GM19372 (cell line): ENCODE results near the gene PRRT1B.

ENCODE experiments used
- ATAC-seq: cut with Tn5 transposase; IDR thresholded peaks from one replicate; pipeline ENCODE4 v1.9.1; 2021; ENCODE audit warnings: mild to moderate bottlenecking, low read depth, moderate library complexity; ENCODE audit not compliant: unreplicated experiment

PRRT1B gene

DNA sequence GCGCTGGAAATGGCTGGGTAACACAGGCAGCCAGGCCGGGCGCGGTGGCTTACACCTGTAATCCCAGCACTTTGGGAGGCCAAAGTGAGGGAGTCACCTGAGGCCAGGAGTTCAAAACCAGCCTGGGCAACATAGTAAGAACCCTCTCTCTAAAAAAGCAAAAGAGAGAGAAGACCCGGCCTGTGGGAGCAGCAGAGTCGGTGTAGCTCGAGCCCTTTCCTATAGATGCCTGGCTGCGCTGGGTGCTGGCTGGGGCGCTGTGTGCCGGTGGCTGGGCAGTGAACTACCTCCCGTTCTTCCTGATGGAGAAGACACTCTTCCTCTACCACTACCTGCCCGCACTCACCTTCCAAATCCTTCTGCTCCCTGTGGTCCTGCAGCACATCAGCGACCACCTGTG lies 23.5 kb upstream of the PRRT1B start:
- ATAC-seq = no peak

DNA sequence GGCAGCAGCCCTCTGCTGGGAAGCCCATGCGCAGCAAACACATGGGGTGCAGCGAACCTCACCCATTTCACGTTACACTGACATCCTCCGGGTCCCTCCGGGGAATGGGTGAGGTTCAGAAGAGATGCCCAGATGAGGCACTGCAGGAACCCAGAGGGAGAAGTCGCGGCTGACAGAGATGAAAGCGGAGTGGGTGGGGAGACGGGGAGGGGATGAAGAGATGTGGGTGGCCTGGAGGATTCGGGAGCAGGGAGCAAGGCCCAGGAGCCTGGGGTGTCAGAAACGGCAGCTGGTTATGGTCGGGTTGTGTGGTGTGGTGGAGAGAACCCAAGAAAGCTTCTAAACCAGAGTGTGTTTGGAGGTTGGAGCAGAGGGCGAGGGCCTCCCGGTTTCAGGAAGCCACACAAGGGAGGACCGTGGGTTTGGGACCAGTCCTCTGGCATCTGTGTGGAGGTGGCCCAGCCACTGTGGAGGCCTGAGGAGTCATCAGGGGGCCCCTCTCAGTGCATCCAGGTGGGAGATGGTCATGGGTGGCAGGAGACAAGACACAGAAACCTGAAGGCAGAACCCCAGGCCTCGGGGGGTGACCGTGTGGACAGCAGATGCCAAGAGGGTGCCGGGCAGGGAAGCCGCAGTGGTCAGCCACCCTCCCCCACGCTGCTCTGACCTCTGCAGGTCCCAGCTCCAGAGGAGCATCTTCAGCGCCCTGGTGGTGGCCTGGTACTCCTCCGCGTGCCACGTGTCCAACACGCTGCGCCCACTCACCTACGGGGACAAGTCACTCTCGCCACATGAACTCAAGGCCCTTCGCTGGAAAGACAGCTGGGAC lies 22.9 kb upstream of the PRRT1B start:
- no peak for ATAC-seq

DNA sequence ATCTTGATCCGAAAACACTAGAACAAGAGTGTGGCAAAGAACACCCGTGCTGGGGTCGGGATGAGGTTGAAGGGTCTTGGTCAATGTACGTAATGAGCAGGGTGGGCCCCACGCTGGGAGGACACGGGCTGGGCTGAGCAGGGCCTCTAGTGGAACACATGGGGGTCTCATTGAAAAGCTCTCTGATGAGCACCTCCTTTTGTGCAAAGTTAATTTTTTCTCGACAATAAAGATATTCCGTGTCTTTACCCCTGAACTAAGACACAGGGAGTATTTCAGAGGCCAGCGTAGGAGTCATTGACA lies 22.3 kb upstream of the PRRT1B start:
- ATAC-seq = no peak

DNA sequence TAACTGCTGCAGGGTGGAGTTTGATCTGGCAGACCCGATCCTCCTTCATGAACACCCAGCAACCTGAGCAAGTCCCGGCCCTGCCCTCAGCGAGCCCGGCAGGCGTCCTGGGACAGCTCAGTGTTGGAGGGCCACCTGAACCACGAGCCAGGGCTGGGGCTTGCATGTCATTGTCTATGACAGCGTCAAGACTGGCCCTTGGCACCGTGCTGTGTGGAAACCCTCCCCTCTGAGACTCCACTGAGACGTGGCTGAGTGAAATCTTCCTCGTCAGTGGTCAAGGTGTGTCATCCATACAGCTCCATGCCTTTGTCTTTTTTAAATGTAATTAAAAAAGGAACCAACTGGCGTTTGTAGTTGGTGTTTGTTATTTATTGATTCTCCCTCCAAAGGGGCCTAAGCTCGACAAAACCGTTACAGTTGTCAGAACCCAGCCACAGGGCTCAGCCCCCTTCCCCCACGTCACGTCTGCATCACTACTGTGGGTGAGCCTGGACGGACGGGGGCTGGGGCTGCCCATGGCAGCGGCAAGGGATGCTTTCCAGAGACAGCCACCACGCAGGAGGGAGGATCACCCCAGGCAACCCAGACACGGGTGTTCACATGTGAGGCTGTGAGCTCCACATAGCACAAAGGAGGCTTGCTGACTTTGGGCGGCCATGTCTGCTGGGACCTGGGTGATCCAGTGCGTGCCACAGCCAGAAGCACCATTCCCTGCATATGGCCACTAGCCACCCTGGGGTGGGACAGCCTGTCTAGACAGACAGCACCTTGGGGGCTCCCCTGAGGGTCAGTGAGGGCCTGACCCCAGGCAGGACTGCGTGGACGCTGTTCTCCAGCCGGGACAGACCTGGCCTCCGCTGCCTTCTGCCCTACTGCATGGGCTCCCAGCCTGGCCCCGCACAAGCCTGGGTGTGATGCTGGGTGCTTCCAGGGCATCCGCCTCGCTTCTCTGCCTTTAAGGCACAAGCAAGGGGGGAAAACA lies 21.6 kb upstream of the PRRT1B start:
- ATAC-seq = no peak

DNA sequence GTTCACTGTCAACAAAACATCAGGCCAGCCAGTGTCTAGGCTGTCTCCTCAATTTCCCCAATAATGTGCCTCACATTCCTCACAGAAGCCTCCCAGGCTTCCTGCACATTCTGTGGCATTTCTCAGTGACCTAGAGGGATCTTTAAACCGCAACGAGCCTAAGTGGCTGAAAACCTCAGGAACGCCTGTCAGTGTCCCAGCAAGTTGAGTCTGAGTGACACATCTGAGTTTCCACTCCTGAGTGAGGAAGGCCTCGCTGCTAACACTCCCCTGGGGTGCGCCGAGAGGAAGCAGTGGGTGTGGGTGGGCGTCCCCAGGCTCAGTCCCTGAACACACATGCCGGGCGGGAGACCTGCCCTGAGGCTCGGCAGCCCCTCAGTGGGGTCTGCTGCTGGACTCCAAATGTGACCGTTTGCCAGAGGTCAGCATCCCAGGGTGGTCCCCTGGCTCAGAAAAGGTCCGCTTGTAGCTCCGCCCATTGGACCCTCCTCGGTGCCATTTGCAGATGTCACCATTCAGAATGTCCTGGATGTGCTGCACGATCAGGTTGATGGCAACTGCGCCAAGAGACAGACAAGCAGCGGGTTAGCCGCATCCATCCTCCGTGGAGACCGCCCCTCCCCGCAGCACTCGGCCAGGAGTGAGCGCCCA lies 20.5 kb upstream of the PRRT1B start:
- no peak for ATAC-seq

DNA sequence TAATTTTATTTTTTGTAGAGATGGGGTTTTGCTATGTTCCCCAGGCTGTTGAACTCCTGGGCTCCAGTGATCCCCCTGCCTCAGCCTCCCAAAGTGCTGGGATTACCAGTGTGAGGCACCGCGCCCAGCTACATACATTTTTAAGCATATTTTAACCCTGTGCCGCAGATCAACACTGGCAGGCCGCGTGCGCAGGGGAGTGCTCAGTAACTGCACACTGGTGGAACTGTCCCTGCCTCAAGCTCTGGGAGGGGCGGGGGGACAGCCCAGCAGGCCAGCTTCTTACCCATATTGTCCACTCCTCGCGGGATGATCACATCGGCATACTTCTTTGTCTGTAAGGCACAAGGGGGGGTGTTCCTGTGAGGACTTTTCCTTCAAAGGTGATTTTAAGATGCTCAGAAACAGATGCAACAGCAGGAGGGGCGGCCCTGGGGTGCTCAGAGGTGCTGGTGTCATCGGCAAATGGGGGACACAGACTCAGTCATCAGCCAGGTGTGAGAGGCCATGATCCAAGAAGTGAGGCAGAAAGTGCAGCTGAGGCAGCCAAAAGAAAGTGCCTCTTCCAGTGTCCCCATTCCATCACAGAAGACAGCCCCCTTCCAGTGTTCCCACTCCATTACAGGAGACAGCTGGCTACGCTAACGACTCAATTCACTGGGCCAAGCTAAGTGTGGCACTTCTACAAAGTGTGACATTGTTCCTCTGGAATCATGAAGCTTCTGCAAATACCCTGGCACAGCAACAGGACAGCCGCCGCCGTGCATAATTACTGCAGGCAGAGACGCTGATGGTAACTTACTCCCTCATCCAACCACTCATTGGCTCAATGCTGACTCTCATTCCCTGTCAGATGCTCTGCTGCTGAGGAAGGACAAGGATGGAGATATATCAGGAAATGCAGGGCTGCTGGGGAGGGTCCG lies 19.4 kb upstream of the PRRT1B start:
- no peak for ATAC-seq

DNA sequence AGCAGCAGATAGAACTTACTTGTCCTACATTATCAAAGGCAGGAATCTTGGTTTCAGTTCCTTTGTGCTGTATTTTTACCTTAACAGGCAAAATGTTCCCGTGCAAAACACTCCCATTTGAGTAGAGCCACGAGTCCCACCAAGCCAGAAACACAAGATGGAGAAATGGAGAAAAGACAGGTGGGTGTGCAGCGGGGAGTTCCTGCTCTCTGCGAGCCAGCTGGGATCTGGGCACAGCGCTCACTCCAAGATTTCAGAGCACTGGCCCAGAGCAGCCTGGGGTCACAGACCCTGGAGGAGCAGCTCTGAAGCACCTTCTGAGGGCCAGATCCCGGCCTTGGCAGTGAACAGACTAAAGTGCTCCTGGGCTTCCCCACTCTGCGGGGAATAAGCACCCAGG lies 17.1 kb upstream of the PRRT1B start:
- no peak for ATAC-seq

DNA sequence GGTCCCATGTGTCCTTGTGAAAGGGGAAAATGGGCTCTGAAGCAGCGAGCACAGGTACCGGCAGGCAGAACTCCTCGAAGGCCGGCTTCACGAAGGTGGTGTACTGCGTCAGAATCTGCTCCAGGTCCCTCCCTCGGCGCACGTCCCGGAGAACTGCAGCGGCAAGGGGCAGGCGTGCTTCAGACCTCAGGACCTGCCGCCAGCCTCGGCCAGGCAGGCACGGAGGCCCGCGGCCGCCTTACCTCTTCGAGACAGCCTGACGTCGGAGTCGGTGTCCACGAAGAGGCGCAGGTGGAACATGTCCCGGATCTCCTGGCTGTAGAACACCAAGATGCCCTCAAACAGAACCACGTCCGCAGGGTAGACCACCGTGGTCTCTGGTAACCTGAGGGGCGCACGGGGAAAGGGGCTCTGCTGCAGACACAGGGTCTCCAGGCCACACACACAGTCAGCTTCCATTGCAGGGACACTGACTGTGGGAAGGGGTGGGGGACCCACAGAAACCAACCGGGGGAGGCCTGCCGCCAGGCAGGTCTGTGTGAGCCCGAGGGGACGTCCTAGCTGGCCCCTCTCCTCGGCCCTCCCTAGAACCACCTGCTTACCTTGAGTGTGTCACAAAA lies 16.3 kb upstream of the PRRT1B start:
- no peak for ATAC-seq

DNA sequence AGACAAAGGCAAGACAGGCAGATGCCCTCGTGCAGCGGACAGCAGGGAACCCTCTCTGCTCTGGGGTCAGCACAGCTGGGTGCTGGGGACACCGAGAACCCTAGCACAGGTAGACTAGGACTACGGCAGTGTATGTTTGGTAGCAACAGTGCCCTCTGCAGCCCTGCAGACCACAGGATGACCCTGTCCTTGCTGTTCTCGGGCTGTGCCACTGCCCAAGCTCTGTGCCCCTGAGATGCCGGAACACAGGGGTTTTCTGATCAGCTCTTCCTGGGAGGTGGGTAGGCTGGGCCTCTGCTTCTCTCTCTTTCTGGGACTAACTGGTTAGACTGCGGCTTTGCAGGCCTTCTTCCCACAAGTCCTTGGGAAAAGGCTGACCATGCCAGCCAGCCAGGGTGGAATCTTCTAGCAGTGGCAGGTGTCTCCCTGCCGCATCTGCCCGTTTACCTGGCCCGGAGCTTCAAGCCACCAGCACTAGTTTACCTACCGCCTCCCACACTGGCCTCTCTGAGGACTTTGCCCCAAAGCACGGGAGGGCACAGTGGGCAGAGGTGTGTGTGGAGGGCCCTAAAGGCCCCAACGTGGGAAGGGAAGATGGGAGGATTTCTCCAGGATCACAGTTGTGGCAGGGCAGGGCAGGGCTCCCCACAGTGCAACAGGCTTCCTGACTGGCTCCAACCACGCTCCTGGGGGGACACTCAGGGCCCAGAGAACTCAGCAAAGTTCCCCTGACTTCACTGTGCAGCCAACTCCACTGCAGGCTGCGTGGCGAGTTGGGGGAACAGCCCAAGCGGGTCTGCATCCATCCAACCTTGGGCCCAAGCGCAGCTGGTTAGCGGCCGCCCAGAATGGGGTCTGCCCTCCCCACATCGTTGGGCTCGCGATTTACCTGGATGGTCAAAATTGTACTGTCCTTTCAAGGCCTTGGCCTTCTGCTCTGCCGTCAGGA lies 15.5 kb upstream of the PRRT1B start:
- ATAC-seq = no peak

DNA sequence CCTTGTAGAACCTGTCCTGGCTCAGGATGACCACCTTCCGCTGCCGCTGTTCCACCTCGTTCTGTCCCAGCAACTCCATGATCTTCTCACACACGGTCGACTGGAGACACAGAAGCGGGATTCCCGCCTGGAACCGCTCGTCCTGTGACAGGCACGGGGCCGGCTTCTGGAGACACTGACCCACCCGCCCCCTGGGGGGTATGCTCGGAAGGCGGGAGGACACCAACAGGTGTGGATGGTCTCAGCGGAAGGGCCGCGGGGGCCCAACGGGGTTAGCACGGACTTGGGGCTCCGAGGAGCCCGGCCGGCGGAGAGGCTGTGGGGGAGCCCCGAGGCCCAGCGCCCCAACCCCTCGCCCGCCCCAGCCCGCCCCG lies 14.8 kb upstream of the PRRT1B start:
- ATAC-seq = peak; percentile 33

DNA sequence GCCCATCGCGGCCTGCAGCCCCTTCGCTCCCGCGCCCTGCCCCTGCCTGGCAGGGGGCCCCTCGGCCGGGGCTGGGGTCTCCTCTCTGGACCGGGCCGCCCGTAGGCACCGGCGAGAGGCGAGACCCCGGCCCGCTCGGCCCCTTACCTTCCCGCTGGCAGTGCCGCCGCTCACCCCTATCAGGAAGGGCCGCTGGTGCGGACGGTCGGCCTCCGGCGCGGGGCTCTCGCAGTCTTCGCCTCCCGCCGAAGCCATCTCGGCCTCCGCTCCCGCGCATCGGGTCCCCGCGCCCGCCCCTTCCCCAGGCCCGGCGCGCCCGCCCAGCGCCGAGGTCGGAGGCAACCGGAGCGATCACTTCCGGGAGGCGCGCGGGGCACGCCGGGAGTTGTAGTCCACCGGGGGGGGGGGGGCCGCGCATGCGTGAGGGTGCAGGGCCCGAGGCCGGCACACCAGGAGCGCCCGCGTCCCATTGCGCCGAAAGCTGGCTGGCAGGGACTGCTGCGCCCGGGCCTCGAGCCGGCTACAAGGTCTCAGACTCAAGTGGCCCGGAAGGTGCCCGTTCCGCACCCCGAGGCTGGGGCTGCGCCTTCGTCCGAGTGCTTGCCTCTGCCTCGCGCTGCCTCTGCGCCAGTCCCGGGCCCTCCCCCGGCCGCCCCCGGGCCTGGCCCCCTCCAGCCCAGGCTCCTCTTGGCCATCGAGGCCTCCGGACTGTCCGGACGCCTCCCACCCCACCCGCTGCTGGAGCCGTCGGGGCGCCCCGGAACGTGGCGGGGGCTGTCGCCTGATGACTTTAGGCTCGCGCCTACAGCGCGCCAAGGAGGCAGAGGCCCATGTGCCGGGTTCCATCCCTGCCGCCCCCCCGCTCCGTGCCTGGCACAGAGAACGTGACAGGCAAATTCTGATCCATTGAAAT lies 14.1 kb upstream of the PRRT1B start, which contains the start of gene UCK1:
Gene UCK1 (minus strand): TSS at position 344 of the 913 bp plus-strand sequence. CDS start 89 bp downstream, at position 255.
- ATAC-seq = peak; percentile 81

DNA sequence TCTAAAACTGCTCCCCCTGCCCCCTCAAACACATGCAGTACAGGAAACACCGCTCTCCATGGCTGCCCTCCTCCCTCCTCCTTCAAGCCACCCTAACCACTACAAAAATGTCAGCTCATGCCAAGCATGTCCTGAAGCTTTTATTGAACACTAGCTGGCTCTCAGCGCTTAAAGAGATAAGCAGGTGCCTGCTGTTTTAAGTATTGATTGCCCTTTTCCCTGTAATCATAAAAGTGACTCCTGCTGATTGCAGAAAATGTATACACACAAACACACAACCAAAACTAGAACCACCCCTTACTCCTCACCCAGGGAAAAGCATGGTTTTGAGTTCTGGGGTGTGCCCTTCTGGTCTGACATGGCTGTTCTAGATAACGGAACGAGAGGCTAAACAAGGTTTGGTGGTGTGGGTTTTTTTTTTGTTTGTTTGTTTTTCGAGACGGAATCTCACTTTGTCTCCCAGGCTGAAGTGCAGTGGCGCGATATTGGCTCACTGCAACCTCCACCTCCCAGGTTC lies 10.5 kb upstream of the PRRT1B start:
- no peak for ATAC-seq

DNA sequence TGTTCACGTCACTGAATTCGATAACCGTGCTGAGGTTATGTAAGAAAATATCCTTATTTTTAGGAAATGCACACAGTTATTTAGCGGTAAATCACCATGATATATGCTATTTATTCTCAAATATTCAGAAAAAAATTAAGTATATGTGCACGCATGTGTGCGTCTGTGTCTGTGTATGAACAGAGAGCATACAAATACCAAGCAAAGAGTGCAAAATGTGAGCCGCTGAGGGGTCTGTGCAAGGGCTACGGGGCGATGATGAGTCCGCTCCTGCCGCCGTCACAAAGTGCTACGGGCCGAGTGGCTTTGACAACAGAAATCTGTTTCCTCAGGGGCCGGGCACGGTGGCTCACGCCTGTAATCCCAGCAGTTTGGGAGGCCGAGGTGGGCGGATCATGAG lies 7.4 kb upstream of the PRRT1B start:
- no peak for ATAC-seq

DNA sequence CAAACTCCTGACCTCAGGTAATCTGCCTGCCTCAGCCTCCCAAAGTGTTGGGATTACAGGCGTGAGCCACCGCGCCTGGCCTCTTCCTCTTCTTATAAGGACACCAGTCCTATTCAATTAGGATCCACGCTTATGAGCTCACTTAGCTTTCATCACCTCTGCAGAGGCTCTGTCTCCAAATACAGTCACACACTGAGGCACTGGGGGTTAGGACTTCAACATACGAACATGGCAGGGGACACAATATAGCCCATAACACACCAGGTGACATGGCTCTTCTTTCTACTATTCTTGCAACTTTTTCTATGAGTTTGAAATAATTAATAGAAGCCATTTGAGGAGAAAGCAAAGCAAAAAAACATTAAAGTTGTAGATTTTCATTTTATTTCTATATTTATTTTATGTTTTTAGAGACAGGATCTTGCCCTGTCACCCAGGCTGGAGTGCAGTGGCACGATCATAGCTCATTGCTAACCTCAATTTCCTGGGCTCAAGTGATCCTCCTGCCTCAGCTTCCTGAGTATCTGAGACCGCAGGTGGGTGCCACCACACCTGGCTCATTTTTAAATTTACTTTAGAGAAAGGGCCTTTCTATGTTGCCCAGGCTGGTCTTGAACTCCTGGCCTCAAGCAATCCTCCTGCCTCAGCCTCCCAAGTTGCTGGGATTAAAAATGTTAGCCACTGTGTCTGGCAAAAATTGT lies 6.0 kb upstream of the PRRT1B start:
- no peak for ATAC-seq

DNA sequence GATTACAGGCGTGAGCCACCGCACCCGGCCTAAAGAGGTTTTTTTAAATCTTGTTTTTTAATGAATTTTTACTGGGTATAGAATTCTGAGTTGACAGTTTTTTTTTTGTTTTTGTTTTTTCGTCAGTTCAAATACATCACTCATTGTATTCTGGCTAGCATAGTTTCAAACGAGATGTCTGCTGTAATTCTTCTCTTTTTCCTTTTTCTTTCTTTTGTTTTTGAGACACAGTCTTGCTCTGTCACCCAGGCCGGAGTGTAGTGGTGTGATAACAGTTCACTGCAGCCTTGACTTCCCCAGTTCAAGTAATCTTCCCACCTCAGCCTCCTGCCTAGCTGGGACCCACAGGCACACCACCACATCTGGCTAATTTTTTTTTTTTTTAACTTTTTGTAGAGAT lies 2.2 kb upstream of the PRRT1B start:
- ATAC-seq = no peak

DNA sequence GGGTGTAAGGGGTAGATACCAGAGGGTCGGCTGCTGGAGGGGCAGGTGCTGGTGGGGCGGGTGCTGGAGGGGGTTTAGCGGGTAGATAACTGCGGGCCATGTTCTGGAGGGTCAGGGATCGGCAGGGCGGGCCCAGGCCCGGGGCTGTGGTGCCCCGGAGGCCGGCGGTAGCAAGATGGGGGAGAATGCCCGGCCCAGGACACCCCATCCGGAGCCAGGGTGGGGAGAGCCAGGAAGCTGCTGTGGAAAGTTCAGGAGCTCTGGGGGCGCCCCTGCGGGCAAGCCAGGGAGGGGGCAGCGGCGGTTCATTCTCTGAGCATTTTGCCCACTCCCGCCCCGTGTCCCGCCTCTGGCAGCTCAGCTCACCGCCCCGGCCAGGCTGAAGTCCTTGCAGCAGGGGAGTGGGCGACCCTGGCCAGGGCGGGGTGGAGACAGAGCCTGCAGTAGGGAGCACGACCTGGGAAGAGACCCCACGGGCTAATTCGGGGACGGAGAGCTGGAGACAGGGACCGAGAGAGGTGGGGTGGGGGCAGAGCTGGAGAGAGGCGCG lies 538 bp downstream of the PRRT1B start:
- no peak for ATAC-seq
